Posterior cingulate gyrus (tissue), 11 donors: ENCODE data around the gene TJP3.

Source experiments
- DNase-seq, 10 donors: peaks; one replicate each; pipeline versions ENCODE4 v3.0.0 to v3.0.0-alpha.2; 2020 to 2021; ENCODE audit warnings: mixed read lengths in 3 of 10
- intact Hi-C: fragments of 100-400 bp; cut with DNase I; formaldehyde crosslinking; loops from one replicate; pipeline ENCODE4 v1.15.1; 2023

The TJP3 gene

DNA sequence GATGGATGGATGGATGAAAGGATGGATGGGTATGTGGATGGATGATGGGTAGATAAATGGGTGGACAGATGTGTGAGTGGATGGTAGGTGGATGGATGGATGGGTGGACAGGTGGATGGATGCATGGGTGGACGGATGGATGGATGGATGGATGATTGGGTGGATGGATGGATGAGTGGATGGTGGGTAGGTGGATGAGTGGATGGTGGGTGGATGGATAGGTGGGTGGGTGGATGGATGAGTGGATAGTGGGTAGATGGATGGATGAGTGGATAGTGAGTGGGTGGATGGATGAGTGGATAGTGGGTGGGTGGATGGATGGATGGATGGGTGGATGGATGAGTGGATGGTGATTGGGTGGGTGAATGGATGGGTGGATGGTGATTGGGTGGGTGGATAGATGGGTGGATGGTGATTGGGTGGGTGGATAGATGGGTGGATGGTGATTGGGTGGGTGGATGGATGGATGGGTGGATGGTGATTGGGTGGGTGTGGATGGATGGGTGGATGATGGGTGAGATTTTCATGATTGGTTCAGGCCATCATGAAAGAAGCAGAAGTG lies 68.4 kb downstream of the TJP3 start:
- intact Hi-C loops, result no loop called here

GRCh38 chr19:3778104-3778867 lies 70.1 kb downstream of the TJP3 start:
- intact Hi-C loops, result no loop called here
- DNase-seq, result no peak

More for the DNA sequence above, 68.4 kb downstream of the TJP3 start:
- DNase-seq, result no peak

- DNase-seq, result peak in 1 of 10 donors; percentile 73
- intact Hi-C loops, result no loop called here
Observed at GRCh38 chr19:3778899-3779723, 70.9 kb downstream of the TJP3 start.

GRCh38 chr19:3780786-3781304 lies 72.7 kb downstream of the TJP3 start:
- no peak for DNase-seq
- intact Hi-C loops, result no loop called here

DNA sequence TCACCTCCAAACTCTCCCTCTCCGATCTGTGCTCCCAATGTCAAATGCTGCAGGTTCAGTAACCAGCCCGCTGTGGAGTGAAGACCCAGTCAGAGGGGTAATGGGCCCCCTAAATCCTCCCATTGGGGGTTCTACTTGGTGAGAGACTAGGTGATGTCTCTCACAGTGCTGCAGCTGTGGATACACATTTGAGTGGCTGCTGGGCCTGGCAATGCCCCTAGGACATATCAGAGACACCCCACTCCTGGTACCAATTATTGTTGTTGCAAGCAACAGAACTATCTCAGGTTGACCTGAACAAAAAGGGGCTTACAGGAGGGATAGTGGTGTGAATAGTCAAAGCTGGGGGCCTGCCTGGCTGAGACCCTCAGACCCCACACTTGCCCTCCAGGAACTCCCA lies 73.4 kb downstream of the TJP3 start:
- DNase-seq, result no peak
- intact Hi-C loops, result no loop called here

DNA sequence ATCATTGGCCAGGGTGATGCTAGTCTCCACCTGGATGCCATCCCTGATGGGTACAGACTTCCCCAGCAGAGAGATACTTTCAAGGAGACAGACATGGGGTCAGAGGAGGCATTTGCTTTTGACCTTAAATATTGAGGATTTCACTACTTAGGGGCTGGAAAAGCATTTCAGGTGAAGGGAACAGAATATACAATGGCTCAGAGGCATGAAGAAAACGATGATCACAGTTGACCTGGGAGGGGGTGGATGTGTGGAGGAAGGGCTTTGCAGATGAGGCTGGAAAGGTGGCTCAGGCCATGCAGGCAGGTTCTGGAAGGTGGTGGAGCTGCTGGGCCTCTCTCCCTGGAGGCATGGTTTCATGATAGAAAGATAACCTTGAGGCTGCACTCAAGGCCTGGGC lies 74.1 kb downstream of the TJP3 start:
- intact Hi-C loops, result no loop called here

GRCh38 chr19:3782903-3783302 lies 74.7 kb downstream of the TJP3 start:
- no peak for DNase-seq
- intact Hi-C loops, result no loop called here

More for the DNA sequence above, 74.1 kb downstream of the TJP3 start:
- no peak for DNase-seq

DNA sequence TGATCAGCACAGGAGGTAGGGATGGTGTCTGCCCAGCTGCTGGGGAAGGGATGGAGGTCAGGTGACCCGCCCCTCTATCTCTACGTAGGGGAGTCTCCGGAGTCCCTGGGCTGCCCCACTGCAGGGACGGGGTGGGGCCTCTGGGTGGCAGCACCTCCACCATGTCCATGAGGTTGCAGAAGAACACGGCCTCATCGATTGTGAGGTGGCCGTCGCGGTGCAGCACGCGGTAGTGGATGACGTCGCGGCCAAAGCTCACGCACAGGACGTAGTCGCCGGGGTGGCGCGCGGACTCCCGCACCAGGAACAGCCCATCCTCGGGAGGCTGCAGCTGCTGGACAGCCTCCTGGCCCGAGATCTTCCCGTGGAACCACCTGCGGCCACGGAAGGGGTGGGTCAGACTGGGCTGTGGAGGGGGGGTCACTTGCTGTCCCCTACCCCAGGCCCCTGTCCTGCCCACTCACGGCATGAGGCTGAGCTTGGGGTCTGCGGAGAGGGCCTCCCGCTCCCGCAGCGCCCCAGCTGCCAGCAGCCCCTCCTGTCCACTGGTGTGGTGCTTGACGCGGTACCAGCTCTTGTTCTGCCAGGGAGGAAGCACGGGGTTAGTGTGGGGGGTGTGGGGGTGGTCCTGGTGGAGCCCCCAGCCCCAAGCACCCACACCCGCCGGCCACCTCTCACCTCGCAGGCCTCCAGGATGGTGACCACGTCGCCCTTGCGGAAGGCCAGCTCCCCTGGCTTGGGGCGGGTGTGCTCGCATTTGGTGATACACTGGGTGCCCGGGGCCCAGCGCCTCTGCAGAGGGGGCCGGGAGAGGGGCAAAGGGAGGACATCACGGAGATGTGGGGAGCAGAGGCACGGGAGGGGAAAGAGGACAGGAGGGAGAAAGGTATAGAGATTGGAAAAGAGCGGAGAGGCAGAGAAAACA lies 75.7 kb downstream of the TJP3 start:
- intact Hi-C loops, result no loop called here
- DNase-seq, result no peak

GRCh38 chr19:3784607-3785450 lies 76.6 kb downstream of the TJP3 start:
- intact Hi-C loops, result no loop called here
- no peak for DNase-seq

DNA sequence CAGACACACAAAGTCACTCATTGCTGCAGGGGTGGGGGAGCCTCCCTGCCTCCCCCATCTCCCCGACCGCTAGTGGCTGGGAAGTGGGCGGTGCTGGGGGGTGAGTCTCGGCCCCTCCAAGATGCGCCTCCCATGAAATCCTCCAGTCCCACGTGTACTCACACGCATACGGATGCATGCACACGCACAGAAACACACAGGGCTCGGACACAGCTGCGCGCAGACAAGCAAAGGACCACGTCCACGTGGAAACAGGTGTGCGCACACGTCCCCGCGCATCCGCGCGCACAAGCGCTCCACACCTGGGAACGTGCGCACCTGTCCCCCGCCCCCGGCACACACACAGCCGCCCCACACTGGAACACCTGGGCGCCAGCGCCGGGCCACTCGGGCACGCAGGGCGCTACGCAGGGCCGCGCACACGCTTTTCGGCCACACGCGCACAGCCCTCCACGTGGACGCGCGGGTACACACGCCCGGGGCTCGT lies 77.3 kb downstream of the TJP3 start:
- peak in 6 of 10 donors; percentile 44 to 92 (median 62) for DNase-seq
- intact Hi-C loops, result no loop called here

DNA sequence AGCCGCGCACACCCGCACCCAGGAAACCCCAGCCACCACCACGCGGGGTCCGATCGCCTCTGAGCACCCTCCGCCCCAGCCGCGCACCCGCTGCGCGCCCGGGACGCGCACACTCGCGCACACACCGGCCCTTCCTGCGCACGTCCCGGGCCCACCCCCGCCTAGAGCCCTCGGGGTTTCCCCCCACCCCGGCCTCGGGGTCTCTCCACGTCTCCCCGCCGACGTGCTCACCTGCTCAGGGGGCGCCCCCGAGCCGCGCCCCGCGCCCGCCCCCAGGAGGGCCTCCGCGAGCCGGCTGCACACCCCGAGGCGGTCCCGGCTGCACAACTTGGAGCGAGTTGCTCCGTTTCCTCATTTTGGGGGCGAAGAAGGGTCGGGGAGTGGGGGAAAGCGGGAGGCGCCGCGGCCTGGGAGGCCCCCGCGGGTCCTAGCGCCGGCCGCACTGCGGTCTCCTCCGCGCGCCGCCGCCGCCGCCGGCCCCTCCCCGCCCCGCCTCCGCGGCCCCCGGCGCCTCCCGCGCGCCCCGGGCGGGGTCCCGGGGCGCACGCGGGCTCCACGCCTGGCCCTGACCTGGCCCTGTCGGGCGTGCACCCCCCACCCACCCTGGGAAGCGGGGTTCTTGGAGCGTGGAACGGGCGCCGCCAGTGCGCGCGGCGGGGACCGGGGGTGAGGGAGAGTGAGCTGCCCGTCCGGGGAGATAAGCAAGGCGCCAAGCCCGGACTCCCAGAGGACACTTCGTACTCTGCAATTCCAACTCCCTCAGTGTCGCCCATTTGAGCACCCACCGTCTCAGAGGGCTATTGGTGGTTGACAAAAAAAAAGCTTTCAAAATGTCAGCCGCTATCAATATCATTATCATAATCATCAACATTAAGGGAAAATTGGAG lies 78.0 kb downstream of the TJP3 start, which contains the start of gene MATK:
Gene MATK, minus strand, starts transcription at position 444 of the 887 bp plus-strand sequence. CDS start 1,246 bp downstream, outside the sequence.
- no peak for DNase-seq
- intact Hi-C loops, result no loop called here

DNA sequence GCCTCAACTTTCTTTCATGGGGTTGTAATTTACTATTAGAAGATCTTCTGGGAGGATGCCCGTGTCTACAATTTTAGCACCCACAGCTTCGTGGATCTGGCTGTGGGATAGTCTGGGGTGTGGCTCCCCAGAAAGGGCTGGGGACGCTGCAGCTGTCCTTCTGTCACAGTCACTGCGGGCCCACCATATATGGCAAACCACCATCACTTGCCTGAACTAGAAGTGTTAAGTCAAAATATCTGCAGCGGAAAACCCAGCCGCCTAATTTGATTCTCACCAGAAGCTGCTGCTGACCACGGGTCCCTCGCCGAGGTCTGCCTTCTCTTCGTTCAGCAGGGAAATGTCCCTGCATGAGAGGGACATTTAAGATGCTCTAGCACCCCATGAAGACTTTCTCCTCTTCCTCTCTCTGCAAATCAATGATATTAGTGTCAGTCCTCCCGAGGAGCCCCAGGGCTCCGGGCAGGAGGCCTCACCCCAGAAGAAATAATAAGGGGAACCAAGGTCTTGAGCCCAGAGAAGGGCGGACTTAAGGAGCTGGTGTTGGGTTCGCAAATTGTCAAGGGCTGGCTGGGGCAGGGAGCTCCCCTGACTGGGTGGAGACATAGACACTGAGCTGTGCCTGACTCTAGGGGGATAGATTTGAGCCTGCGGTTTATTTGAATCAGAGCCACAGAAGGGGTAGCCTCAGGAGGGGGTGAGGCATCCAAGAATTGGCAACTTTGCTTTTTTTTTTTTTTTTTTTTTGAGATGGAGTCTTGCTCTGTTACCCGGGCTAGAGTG lies 81.0 kb downstream of the TJP3 start:
- DNase-seq, result peak in 1 of 10 donors; percentile 57
- intact Hi-C loops, result no loop called here

DNA sequence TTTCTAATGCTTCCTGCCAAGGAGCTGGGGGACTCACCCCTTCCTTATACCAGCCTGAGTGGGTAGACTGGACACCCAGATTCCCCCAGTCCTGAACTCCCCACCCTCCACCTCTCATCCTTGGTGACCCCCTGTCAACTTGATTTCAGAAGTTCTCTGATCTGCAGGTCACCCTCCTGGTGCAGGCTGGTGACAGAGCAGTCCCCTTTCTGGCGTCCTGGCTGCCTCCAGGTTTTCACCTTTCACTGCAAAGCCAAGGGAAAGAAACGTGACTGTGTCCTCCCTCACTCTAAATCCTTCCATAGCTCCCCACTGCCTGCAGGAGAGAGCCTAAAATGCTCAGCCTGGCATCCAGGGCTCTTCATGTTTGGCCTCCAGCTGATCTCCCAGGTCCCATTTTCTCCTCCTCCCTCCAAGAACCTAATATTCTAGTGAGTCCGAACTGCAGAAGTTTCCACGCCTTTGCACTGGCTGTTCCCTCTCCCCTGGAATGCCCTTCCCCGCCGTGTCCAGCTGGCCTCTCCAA lies 82.1 kb downstream of the TJP3 start:
- DNase-seq, result peak in 1 of 10 donors; percentile 59
- intact Hi-C loops, result no loop called here

DNA sequence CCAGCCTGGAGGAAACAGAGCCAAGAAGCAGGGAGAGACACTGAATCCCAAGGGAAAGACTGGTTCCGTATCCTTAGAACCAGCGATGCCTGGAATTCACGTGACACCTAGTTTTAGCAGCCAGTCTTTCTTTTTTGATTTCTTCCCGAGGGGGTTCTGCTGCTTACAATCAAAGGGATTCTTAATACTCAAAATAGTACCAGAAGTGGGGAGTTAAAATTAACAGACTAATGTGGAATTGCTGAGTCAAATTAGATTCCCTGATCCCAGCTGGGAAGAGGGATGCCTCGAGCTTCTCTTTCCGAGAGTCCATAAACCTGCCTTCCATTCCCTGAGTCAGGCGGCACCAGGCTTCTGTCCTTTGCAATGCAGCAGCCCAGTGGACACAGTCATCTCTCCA lies 82.8 kb downstream of the TJP3 start:
- no peak for DNase-seq
- intact Hi-C loops, result no loop called here

GRCh38 chr19:3792114-3792513 lies 83.9 kb downstream of the TJP3 start:
- no peak for DNase-seq
- intact Hi-C loops, result no loop called here

DNA sequence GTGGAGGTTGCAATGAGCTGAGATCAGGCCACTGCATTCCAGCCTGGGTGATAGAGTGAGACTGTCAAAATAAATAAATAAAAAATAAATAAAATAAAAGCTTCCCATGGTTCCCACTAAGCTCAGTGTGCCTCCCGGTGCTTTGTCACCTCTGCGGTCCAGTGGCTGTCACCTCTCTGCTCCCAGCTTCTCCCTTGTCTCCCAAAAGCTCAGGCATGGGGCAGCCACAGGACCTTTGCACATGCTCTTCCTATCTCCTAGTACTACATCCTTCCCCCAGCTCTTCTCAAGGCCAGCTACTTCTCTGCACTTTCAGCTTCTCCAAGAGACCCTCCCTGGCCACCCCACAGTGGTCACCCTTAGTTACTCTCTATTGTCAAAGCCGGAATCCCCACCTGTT lies 85.6 kb downstream of the TJP3 start:
- intact Hi-C loops, result no loop called here
- DNase-seq, result no peak

- intact Hi-C loops, result no loop called here
Observed at GRCh38 chr19:3796358-3796757, 88.2 kb downstream of the TJP3 start.

More at GRCh38 chr19:3796358-3796757, 88.2 kb downstream of the TJP3 start:
- no peak for DNase-seq
